AG09309 (cell line): ENCODE measurements around the gene ARL4C.

Experiments used
- DNase-seq: peaks from one replicate; pipeline ENCODE4 v3.0.0-alpha.2; 2010; ENCODE audit warnings: low read depth
- H3K4me3 ChIP-seq: 2 replicates; pipeline ENCODE4 v1.5.1; 2011; ENCODE audit warnings: mild to moderate bottlenecking, low read depth, low read length, moderate library complexity; ENCODE audit not compliant: control insufficient read depth
- TF ChIP-seq, protein P1 (sequence below): IDR thresholded peaks from 2 replicates; pipeline ENCODE4 v1.5.1; 2011; ENCODE audit warnings: mild to moderate bottlenecking, low read depth, low read length, inconsistent platforms; ENCODE audit not compliant: insufficient read depth, control insufficient read depth; ENCODE audit errors: missing control alignments

ARL4C gene

DNA sequence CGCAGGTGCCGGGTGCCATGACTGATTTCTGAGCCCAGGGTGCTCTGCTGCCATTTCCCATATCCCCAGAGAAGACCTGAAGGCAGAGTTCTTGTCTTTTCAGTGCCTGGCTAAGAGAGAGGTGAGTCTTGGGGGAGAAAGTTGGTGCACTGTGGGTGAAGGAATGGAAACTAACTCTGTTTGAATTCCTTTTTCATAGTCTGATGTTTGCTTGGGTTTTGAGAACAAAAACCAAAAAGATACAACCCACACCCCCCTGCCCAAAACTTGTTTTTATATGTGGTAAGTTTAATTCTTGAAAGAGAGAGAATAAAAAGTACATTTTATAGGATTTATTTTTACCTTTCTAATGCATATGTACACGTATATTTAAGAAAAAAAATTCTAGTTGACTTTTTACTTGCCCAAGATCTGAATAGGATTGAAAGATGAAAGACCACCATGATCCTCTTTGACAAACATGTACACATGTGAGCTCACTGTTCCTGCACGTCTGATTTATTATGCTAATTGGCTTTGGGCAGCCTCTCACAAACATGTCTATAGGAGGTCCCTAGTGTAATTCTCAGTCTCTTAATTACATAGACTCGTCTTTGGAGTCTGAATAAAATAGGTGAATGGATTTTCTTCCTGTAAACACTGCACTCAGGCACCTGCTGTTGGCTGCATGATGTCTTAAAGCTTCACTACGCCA lies 46.3 kb downstream of the ARL4C start:
- no peak for DNase-seq
- H3K4me3 ChIP-seq, result no peak overlapping the region
- TF ChIP-seq, protein P1, sequence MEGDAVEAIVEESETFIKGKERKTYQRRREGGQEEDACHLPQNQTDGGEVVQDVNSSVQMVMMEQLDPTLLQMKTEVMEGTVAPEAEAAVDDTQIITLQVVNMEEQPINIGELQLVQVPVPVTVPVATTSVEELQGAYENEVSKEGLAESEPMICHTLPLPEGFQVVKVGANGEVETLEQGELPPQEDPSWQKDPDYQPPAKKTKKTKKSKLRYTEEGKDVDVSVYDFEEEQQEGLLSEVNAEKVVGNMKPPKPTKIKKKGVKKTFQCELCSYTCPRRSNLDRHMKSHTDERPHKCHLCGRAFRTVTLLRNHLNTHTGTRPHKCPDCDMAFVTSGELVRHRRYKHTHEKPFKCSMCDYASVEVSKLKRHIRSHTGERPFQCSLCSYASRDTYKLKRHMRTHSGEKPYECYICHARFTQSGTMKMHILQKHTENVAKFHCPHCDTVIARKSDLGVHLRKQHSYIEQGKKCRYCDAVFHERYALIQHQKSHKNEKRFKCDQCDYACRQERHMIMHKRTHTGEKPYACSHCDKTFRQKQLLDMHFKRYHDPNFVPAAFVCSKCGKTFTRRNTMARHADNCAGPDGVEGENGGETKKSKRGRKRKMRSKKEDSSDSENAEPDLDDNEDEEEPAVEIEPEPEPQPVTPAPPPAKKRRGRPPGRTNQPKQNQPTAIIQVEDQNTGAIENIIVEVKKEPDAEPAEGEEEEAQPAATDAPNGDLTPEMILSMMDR, result no peak

DNA sequence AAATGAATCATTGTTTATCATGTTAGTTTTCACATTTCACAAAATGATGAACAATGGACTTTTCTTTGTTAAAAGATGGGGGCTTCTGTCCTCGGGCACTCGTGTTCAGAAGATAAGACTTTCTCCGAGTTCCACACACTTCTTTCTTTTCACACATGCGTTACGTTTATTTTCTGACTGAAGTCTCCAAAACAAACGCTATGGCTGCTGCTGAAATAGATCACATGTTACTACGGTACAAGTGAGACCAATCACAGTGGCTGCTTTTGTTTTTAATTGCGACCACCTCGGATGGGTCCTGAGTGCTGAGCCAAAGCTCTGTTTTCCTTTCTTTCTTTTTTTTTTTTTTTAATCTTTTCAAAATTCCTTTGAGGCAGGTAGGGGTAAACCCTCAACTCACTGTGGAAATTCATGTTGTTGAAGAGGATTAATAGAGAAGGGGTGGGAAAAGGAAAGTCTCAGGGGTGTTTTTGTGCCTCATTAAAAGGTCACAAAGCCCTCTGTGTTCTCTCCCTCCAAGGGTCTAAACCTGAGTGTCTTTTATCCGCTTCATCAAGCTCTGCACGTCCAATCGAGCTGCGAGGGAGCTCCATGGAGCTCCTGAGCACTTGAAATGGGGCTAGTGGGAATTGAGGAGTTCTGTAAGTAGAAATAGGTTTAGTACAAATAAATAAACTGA lies 48.2 kb downstream of the ARL4C start:
- H3K4me3 ChIP-seq, result no peak overlapping the region
- TF ChIP-seq, protein P1, result no peak
- no peak for DNase-seq

DNA sequence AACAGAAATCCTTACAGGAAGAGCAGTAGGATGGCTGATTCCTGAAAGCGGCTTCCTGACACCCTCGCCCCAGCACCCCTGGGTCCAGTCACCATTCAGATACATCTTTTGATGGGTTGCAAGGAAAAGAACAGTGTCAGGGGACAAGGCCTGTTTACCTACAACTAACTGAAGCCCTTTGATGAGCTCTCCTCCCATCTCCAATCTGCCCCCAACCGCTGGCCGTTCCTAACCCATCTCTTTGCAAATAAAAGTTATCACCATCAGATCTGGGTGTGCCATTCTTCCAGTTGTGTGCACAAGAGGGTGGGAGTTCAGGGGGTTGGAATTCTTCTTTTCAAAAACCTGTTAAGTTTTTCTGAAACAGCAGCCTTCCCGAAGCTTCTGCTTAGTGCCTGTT lies 48.9 kb downstream of the ARL4C start:
- no peak overlapping the region for H3K4me3 ChIP-seq
- DNase-seq, result no peak
- TF ChIP-seq, protein P1, result no peak

DNA sequence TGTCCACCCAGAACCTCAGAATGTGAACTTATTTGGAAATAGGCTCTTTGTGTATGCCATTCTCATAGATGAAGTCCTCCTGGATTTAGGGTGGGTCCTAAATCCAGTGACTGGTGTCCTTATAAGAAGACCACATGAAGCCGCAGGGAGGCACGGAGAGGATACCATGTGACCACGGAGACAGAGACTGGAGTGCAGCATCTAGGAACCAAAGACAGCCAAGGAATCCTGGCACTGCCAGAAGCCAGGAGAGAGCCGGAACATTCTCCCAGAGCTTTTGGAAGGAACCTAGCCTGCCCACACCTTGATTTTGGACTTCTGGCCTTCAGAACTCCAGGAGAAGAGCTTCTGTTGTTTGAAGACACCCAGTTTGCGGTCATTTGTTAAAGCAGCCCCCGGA lies 49.7 kb downstream of the ARL4C start:
- TF ChIP-seq, protein P1, result no peak
- no peak overlapping the region for H3K4me3 ChIP-seq
- DNase-seq, result no peak

DNA sequence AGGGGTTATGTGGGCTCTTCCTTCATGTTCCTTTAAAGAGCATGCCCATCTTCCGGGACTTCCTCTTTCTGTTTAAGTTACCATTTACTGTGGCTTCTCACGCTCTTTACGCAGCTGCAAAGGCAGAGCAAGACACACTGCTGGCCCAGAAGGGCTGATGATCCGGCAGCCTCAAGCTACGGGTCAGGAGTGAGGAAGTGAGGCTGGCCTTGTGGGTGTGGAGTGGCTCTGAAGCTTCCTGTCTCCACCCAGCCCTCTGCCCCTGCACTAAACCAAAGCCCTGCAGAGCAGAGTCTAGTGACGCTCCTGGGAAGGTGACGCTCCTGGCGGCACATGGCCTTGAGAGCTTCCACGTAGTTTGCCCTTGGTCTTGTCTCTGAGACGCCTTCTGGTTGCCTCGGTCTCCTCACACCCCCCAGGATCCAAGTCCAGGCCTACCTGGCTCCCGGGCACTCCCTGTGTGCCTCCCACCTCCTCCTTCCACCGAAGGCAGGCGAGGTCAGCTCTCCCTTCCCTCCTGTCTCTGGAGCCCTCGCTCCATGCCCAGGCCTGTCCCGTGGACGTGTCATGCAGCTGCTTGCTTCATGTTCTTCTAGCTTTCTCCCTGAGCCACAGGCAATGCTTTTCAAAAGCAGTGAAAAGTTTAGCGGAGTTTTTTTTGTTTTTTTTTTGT lies 50.3 kb downstream of the ARL4C start:
- no peak for DNase-seq
- TF ChIP-seq, protein P1, result no peak
- H3K4me3 ChIP-seq, result no peak overlapping the region

DNA sequence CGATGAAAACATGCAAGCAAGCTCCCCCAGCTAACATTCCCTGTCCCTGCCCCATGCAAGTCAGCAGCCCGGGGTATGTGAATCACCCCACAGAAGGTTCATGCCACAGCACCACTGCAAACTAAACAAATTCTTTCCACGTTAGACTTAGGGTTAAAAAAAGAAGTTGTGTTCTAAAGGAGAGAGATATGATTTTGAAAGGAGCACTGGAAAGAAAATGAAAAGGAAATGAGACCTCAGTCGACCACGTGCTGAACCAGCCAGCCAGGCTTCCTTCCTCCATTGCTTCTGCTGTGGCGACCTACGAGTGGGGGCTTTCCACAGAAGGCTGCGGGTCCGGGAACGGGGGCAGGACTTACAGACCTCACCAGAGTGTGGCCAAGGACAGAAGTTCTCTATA lies 52.0 kb downstream of the ARL4C start:
- no peak overlapping the region for H3K4me3 ChIP-seq
- TF ChIP-seq, protein P1, result no peak
- peak; percentile 79 for DNase-seq
